Measurements from ENCODE around the gene SLC27A1. TPM values are rescaled to one million over a fixed set of nuclear protein-coding genes. Genes with fewer than 3 reads are reported as not detected.

SLC27A1 gene
- total and polyA plus RNA-seq, 10 of the 15 experiments (the other 5 are each of a cell fraction or from before 2014, with no cell fraction given): 0.11 to 2.3 (median 1.2) TPM

DNA sequence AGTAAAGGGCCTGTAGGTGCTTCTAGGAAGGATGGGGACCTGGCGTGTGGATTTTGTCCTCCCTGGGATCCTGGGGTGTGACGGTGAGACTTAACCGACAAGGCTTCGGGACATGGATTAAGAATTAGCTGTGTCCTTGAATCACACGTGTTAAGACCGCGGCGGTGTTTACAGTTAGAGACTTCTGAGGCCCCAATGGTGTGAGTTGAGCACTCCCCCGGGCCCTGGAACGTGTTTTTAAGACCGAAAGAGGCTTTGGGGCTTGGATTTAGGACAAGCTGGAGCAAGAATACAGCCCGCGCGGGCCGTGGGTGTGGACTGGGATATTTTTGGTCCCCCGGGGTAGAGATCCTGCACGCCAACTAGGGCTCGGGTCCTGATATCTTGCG is 1.2 kb upstream of the SLC27A1 start (continued):
- TF ChIP-seq SKIL (IDR thresholded peaks at IDR 0.05; ENCODE audit: low read depth, poor library complexity, severe bottlenecking): peak; percentile 59
- TF ChIP-seq ZNF207 (IDR thresholded peaks at IDR 0.05; ENCODE audit: borderline replicate concordance): 0 out of 2 replicates have a peak, but pooled peaks have one; percentile 43
- TF ChIP-seq SP1 (IDR thresholded peaks at IDR 0.05; ENCODE audit: low read depth, low read length): no peak
- no peak for TF ChIP-seq E4F1 (IDR thresholded peaks at IDR 0.05; ENCODE audit: borderline replicate concordance, partially characterized antibody)
- TF ChIP-seq CBX3 (IDR thresholded peaks at IDR 0.05; ENCODE audit: borderline replicate concordance, low read depth): no peak
- TF ChIP-seq FOXK2 (IDR thresholded peaks at IDR 0.05): peak; percentile 62
- no peak for TF ChIP-seq HCFC1 (IDR thresholded peaks at IDR 0.05; ENCODE audit: low read length)
- TF ChIP-seq, protein P1, sequence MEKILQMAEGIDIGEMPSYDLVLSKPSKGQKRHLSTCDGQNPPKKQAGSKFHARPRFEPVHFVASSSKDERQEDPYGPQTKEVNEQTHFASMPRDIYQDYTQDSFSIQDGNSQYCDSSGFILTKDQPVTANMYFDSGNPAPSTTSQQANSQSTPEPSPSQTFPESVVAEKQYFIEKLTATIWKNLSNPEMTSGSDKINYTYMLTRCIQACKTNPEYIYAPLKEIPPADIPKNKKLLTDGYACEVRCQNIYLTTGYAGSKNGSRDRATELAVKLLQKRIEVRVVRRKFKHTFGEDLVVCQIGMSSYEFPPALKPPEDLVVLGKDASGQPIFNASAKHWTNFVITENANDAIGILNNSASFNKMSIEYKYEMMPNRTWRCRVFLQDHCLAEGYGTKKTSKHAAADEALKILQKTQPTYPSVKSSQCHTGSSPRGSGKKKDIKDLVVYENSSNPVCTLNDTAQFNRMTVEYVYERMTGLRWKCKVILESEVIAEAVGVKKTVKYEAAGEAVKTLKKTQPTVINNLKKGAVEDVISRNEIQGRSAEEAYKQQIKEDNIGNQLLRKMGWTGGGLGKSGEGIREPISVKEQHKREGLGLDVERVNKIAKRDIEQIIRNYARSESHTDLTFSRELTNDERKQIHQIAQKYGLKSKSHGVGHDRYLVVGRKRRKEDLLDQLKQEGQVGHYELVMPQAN (conservative IDR thresholded peaks at IDR 0.05): 0 out of 2 replicates have a peak, but pooled peaks have one; percentile 77
- 0 out of 4 replicates have a peak, but pooled peaks of 1 of the 2 experiments have one; percentile 11 for TF ChIP-seq IKZF2 (IDR thresholded peaks at IDR 0.05)
- TF ChIP-seq POLR2AphosphoS5 (IDR thresholded peaks at IDR 0.05; ENCODE audit: low read length): no peak
- no peak for TF ChIP-seq JUND (IDR thresholded peaks at IDR 0.05; ENCODE audit: low read depth, low read length)
- TF ChIP-seq, protein P2, sequence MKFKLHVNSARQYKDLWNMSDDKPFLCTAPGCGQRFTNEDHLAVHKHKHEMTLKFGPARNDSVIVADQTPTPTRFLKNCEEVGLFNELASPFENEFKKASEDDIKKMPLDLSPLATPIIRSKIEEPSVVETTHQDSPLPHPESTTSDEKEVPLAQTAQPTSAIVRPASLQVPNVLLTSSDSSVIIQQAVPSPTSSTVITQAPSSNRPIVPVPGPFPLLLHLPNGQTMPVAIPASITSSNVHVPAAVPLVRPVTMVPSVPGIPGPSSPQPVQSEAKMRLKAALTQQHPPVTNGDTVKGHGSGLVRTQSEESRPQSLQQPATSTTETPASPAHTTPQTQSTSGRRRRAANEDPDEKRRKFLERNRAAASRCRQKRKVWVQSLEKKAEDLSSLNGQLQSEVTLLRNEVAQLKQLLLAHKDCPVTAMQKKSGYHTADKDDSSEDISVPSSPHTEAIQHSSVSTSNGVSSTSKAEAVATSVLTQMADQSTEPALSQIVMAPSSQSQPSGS (IDR thresholded peaks at IDR 0.05; ENCODE audit: low read length): no peak
- TF ChIP-seq KAT2A (conservative IDR thresholded peaks at IDR 0.05; ENCODE audit: control insufficient read depth, low read depth, low read length): no peak
- no peak for TF ChIP-seq CTCF (IDR thresholded peaks at IDR 0.05 in 2 of 3, conservative IDR thresholded peaks at IDR 0.05 in 1 of 3; ENCODE audit: control insufficient read depth in 2 of 3, extremely low read depth in 1 of 3, insufficient read depth in 1 of 3, low read depth in 3 of 3, low read length in 3 of 3)
